ENCODE data around the gene PEX11B. TPM values are rescaled to one million over a fixed set of nuclear protein-coding genes. Genes with fewer than 3 reads are reported as not detected.

The PEX11B gene
- total RNA-seq, 1 experiment from 2014 or later = 13.7 TPM

DNA sequence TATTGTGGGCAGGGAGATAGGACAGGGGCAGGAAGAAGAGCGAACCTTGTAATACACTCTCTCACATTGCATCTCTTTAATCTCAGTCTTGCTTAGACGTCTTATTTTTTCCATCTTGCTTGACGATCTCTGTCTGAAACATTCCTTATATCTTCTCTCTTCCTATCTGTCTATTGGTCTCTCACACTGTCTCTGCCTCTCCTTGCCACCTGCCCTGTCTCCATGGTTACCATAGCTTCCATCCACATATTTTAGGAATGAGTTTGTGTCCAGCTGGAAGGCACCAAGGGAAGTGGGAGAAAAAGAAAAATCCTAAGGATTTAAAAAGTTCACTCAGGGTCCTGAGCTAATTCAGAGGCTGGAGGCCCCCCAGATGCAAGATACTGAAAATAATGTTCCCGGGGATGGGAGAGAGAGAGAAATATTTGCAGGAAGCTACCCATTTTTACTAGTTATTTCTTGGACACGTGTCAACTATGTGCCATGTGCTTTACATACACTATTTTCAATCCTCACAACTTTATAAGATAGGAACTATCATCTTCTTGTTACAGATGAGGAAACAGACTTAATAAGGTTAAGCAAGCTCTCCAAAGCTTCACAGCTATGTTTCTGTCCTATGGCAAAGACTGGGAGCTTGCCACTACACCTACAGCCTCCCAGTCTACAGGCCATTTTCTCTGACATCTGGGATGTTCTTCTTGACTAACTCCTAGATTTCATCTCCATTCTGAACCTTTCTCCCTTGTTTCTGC, 44.9 kb upstream of the PEX11B start:
- Histone ChIP-seq H3K79me1 (ENCODE audit: insufficient read depth, low read depth, low read length, poor library complexity, severe bottlenecking) (no peaks in the 10 kb centered on the region), H2BK120ac (ENCODE audit: low read depth, low read length, poor library complexity, severe bottlenecking) (no peak overlapping the region), H2BK5ac (ENCODE audit: insufficient read length, low read length) (no peak overlapping the region), H3K23ac (ENCODE audit: insufficient read length, low read depth, low read length) (no peak overlapping the region), H3K14ac (ENCODE audit: insufficient read depth, low read length) (no peak overlapping the region), H4K8ac (replicated peaks; ENCODE audit: insufficient read length, low read depth, low read length) (no peak overlapping the region), H3K18ac (ENCODE audit: insufficient read length, low read depth, low read length) (no peak overlapping the region), H4K20me1 (ENCODE audit: control insufficient read depth, insufficient read depth, insufficient read length) (no peaks in the 10 kb centered on the region), H4K91ac (ENCODE audit: insufficient read length, low read depth, low read length) (no peak overlapping the region), H3K27me3 (ENCODE audit: insufficient read depth, low read length) (peaks cover 37% of the 10 kb centered on the region), H3K27ac (ENCODE audit: insufficient read length, low read depth, low read length) (no peak overlapping the region), H2BK12ac (ENCODE audit: insufficient read length, low read depth, low read length) (no peak overlapping the region), H3T11ph (ENCODE audit: low read length) (no peak overlapping the region), H3K23me2 (ENCODE audit: insufficient read length, low read depth, low read length, poor library complexity, severe bottlenecking) (peaks cover 27% of the 10 kb centered on the region), H2BK15ac (ENCODE audit: low read depth, low read length) (no peak overlapping the region), H3K4me2 (ENCODE audit: insufficient read depth, insufficient read length, low read length) (peak overlapping the region; percentile 75), H2AK5ac (ENCODE audit: insufficient read length, low read length) (no peak overlapping the region), H3K79me2 (ENCODE audit: insufficient read depth, low read length) (no peaks in the 10 kb centered on the region), H3K9ac (ENCODE audit: extremely low read depth, insufficient read length, low read length) (no peak overlapping the region), H2BK20ac (ENCODE audit: low read depth, low read length, poor library complexity, severe bottlenecking) (no peak overlapping the region), H2AFZ (ENCODE audit: low read length) (no peak overlapping the region), H4K5ac (ENCODE audit: insufficient read length, low read depth, low read length) (no peak overlapping the region), H3K56ac (ENCODE audit: insufficient read length, low read depth, low read length) (no peak overlapping the region), H3K4me1 (ENCODE audit: insufficient read depth, low read length) (peaks cover 2% of the 10 kb centered on the region; the same call in 1 of the 2 replicates), H3K9me3 (ENCODE audit: control insufficient read depth, low read depth, low read length) (no peaks in the 10 kb centered on the region), H3K4ac (ENCODE audit: low read depth, low read length) (no peak overlapping the region)
- WGBS (ENCODE audit: extremely low coverage, insufficient read length, low lambda C conversion rate) = no CpG with 5 or more reads among the region's 5 CpGs
- DNase-seq = no peak
- Mint-ChIP-seq H3K36me3 (ENCODE audit: insufficient read depth in 1 of 3, low read depth in 3 of 3) (peaks cover 0 to 2% (median 0%) of the 10 kb centered on the region in 3 experiments; a peak in 2 of 7 replicates), H3K27ac (no peak overlapping the region), H3K4me1 (peaks cover 28 to 39% of the 10 kb centered on the region in 2 experiments), H3K27me3 (ENCODE audit: low read depth) (peaks cover 57% of the 10 kb centered on the region), H3K4me3 (peak overlapping the region; percentile 78 to 92), H3K9me3 (peaks cover 3% of the 10 kb centered on the region in 2 experiments; a peak in 3 of 5 replicates)
- TF ChIP-seq, protein P1, sequence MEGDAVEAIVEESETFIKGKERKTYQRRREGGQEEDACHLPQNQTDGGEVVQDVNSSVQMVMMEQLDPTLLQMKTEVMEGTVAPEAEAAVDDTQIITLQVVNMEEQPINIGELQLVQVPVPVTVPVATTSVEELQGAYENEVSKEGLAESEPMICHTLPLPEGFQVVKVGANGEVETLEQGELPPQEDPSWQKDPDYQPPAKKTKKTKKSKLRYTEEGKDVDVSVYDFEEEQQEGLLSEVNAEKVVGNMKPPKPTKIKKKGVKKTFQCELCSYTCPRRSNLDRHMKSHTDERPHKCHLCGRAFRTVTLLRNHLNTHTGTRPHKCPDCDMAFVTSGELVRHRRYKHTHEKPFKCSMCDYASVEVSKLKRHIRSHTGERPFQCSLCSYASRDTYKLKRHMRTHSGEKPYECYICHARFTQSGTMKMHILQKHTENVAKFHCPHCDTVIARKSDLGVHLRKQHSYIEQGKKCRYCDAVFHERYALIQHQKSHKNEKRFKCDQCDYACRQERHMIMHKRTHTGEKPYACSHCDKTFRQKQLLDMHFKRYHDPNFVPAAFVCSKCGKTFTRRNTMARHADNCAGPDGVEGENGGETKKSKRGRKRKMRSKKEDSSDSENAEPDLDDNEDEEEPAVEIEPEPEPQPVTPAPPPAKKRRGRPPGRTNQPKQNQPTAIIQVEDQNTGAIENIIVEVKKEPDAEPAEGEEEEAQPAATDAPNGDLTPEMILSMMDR (conservative IDR thresholded peaks at IDR 0.05) = no peak

All from H9 (cell line).